ENCODE data around the gene SLC25A12. TPM values are rescaled to one million over a fixed set of nuclear protein-coding genes. Genes with fewer than 3 reads are reported as not detected.

SLC25A12 gene
- total RNA-seq, 2 experiments from 2014 or later, result 25.1 to 27.5 TPM

- Mint-ChIP-seq H3K27ac (no peak overlapping the region), H3K4me1 (peaks cover 26% of the 10 kb centered on the region), H3K4me3 (no peak overlapping the region), H3K9me3 (peaks cover 3% of the 10 kb centered on the region), H3K36me3 (peaks cover 27% of the 10 kb centered on the region), H3K27me3 (no peaks in the 10 kb centered on the region)
- ATAC-seq (ENCODE audit: low read depth) (no peak), DNase-seq (no peak)
- POLR2A ChIA-PET, result no interaction called here
Observed at GRCh38 chr2:171878481-171878993, 15.5 kb downstream of the SLC25A12 start.

DNA sequence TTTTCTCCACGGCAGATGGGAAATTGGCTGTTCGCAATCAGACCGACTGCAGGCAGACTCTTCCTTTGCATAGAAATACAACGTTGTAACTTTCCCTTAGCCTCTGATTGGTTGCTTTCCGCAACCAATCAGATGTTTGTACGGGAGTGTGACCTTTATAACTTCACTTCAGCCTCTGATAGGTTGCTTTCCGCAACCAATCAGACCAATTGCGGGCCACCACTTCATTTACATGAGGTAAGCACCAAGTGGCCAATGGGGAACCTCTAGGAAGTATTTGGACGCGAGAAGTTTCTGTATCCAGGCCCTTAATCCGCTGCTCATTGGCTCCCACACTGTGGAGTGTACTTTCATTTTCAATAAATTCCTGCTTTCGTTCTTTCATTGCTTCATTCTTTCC lies 19.1 kb downstream of the SLC25A12 start:
- Mint-ChIP-seq H3K4me3 (no peak overlapping the region), H3K4me1 (peaks cover 18% of the 10 kb centered on the region), H3K36me3 (peaks cover 38% of the 10 kb centered on the region), H3K9me3 (peaks cover 3% of the 10 kb centered on the region), H3K27ac (no peak overlapping the region), H3K27me3 (no peaks in the 10 kb centered on the region)
- ATAC-seq (ENCODE audit: low read depth) (no peak), DNase-seq (no peak)
- POLR2A ChIA-PET, result no interaction called here

- H3K27ac Mint-ChIP-seq, result no peak overlapping the region
- peaks cover 38% of the 10 kb centered on the region for H3K36me3 Mint-ChIP-seq
- H3K4me1 Mint-ChIP-seq, result peaks cover 18% of the 10 kb centered on the region
- DNase-seq (no peak), ATAC-seq (ENCODE audit: low read depth) (no peak)
- no peaks in the 10 kb centered on the region for H3K27me3 Mint-ChIP-seq
- no peak overlapping the region for H3K4me3 Mint-ChIP-seq
- POLR2A ChIA-PET, result no interaction called here
- H3K9me3 Mint-ChIP-seq, result peaks cover 3% of the 10 kb centered on the region
Observed at GRCh38 chr2:171874517-171874916, 19.5 kb downstream of the SLC25A12 start.

DNA sequence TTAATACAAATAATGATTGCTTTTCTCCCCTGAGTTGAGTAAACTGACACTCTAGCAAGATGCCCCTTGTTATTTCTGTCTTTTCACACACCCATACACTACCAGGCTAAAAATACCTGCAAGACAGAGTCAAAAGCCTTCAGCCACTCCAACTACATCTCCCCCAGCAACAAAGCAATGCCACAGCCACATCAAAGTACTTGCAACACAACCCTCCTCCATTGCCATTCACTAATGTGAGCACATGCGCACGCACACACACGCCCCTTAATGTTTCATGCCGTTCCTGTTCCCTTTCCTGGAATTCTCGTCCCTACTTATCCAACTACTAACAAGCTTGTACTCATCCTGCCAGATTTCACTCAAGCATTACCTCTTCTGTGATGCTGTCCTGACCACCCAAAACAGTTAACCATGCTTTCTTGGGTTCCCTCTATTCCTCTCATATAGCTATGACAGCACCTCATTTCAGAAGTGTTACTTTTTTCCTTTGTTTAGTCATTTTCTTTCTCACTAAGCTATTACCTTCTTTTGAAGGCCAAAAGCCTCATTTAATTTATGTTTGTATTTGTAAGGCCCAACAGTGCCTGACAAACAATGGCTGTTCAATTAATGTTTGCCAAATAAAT lies 29.6 kb downstream of the SLC25A12 start:
- Mint-ChIP-seq H3K4me1 (peaks cover 11% of the 10 kb centered on the region), H3K27me3 (no peaks in the 10 kb centered on the region), H3K9me3 (no peaks in the 10 kb centered on the region), H3K36me3 (peaks cover 22% of the 10 kb centered on the region), H3K4me3 (peak overlapping the region; percentile 14), H3K27ac (peak overlapping the region; percentile 28)
- DNase-seq (no peak), ATAC-seq (ENCODE audit: low read depth) (peak; percentile 63)
- POLR2A ChIA-PET, result interaction anchor here (0.6 kb wide), 1 partner anchor 257 kb away, joined by 3 read pairs; no protein-coding TSS in a partner anchor

GRCh38 chr2:171862501-171862900 lies 31.5 kb downstream of the SLC25A12 start:
- peaks cover 9% of the 10 kb centered on the region for H3K4me1 Mint-ChIP-seq
- ATAC-seq (ENCODE audit: low read depth) (no peak), DNase-seq (no peak)
- H3K4me3 Mint-ChIP-seq, result no peak overlapping the region
- no peaks in the 10 kb centered on the region for H3K27me3 Mint-ChIP-seq
- POLR2A ChIA-PET, result no interaction called here
- no peak overlapping the region for H3K27ac Mint-ChIP-seq
- peaks cover 12% of the 10 kb centered on the region for H3K36me3 Mint-ChIP-seq
- no peaks in the 10 kb centered on the region for H3K9me3 Mint-ChIP-seq

- Mint-ChIP-seq H3K4me1 (peaks cover 3% of the 10 kb centered on the region), H3K27me3 (no peaks in the 10 kb centered on the region), H3K4me3 (no peak overlapping the region), H3K9me3 (no peaks in the 10 kb centered on the region), H3K27ac (no peak overlapping the region), H3K36me3 (peaks cover 23% of the 10 kb centered on the region)
- no peak for ATAC-seq (ENCODE audit: low read depth)
- POLR2A ChIA-PET, result no interaction called here
- no peak for DNase-seq
Observed at GRCh38 chr2:171858397-171858958, 35.6 kb downstream of the SLC25A12 start.

GRCh38 chr2:171855401-171855800 lies 38.6 kb downstream of the SLC25A12 start:
- peaks cover 28% of the 10 kb centered on the region for H3K36me3 Mint-ChIP-seq
- DNase-seq, result no peak
- H3K4me3 Mint-ChIP-seq, result no peak overlapping the region
- H3K27ac Mint-ChIP-seq, result no peak overlapping the region
- POLR2A ChIA-PET, result no interaction called here
- H3K27me3 Mint-ChIP-seq, result no peaks in the 10 kb centered on the region
- no peak for ATAC-seq (ENCODE audit: low read depth)
- H3K4me1 Mint-ChIP-seq, result peaks cover 3% of the 10 kb centered on the region
- H3K9me3 Mint-ChIP-seq, result no peaks in the 10 kb centered on the region

- Mint-ChIP-seq H3K4me1 (peaks cover 3% of the 10 kb centered on the region), H3K4me3 (no peak overlapping the region), H3K27ac (no peak overlapping the region), H3K36me3 (peaks cover 30% of the 10 kb centered on the region), H3K27me3 (no peaks in the 10 kb centered on the region), H3K9me3 (no peaks in the 10 kb centered on the region)
- DNase-seq (no peak), ATAC-seq (ENCODE audit: low read depth) (no peak)
- POLR2A ChIA-PET, result interaction anchor here (0.5 kb wide), 1 partner anchor 149 kb away, joined by 3 read pairs; no protein-coding TSS in a partner anchor
Observed at GRCh38 chr2:171852366-171852888, 41.6 kb downstream of the SLC25A12 start.

DNA sequence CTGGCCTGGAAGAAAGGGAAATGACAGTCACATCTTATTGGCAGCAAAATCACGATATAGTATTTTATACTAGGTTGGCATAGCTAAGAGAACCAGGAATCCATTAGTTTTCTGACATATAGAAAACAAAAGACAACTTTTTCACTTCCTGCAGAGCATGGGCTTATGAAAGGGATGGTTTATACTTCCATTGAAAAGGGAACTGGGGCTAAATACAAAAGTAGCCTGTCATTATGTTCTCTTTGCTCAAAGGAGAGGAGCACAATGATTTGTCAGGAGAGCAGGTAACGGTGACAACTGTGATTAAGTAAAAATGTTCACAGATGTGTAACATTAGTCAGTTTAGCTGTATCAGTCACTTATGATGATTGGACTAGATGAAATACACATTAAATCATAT lies 46.4 kb downstream of the SLC25A12 start:
- no peak overlapping the region for H3K27ac Mint-ChIP-seq
- peaks cover 20% of the 10 kb centered on the region for H3K36me3 Mint-ChIP-seq
- H3K4me1 Mint-ChIP-seq, result no peaks in the 10 kb centered on the region
- no peaks in the 10 kb centered on the region for H3K9me3 Mint-ChIP-seq
- ATAC-seq (ENCODE audit: low read depth) (no peak), DNase-seq (no peak)
- POLR2A ChIA-PET, result no interaction called here
- no peak overlapping the region for H3K4me3 Mint-ChIP-seq
- H3K27me3 Mint-ChIP-seq, result no peaks in the 10 kb centered on the region

- Mint-ChIP-seq H3K4me1 (no peaks in the 10 kb centered on the region), H3K4me3 (no peak overlapping the region), H3K9me3 (no peaks in the 10 kb centered on the region), H3K27me3 (no peaks in the 10 kb centered on the region), H3K27ac (no peak overlapping the region), H3K36me3 (peaks cover 17% of the 10 kb centered on the region)
- ATAC-seq (ENCODE audit: low read depth), result no peak
- POLR2A ChIA-PET, result no interaction called here
- no peak for DNase-seq
Observed at GRCh38 chr2:171846894-171847293, 47.1 kb downstream of the SLC25A12 start.

DNA sequence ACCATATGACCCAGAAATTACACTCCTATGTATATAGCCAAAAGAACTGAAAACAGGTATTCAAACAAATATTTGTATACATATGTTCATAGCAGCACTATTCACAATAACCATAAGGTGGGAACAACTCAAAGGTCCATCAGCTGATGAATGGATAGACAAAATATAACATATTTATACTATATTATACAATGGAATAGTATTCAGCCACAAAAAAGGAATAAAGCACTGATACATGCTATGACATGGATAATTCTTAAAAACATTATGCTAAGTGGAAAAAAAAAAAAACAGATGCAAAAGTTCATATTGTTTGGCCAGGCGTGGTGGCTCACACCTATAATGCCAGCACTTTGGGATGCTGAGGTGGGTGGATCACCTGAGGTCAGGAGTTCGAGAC lies 52.0 kb downstream of the SLC25A12 start:
- Mint-ChIP-seq H3K9me3 (no peaks in the 10 kb centered on the region), H3K27ac (no peak overlapping the region), H3K4me3 (no peak overlapping the region), H3K4me1 (no peaks in the 10 kb centered on the region), H3K27me3 (no peaks in the 10 kb centered on the region), H3K36me3 (peaks cover 35% of the 10 kb centered on the region)
- ATAC-seq (ENCODE audit: low read depth), result no peak
- POLR2A ChIA-PET, result no interaction called here
- no peak for DNase-seq

DNA sequence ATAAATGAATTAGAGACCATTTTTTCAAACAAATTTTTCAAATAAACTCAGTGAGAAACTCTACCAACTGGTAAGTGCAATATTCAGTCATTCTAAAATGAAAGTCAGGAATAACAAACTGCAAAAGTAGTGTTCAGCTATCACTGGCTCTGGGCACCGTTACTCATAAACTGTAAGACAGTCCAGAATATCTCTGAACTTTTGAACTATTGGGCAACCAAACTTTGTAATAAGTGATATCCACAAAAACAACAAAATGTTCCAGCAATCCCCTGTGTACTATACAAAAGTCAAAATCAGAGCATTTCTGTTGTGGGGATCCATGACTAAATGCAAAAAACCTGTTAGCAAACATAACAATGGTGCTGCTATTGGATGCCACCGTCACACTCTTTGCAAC lies 56.3 kb downstream of the SLC25A12 start:
- Mint-ChIP-seq H3K27ac (no peak overlapping the region), H3K4me1 (no peaks in the 10 kb centered on the region), H3K36me3 (peaks cover 60% of the 10 kb centered on the region), H3K9me3 (peaks cover 5% of the 10 kb centered on the region), H3K4me3 (no peak overlapping the region), H3K27me3 (no peaks in the 10 kb centered on the region)
- POLR2A ChIA-PET, result no interaction called here
- ATAC-seq (ENCODE audit: low read depth), result no peak
- DNase-seq, result no peak

DNA sequence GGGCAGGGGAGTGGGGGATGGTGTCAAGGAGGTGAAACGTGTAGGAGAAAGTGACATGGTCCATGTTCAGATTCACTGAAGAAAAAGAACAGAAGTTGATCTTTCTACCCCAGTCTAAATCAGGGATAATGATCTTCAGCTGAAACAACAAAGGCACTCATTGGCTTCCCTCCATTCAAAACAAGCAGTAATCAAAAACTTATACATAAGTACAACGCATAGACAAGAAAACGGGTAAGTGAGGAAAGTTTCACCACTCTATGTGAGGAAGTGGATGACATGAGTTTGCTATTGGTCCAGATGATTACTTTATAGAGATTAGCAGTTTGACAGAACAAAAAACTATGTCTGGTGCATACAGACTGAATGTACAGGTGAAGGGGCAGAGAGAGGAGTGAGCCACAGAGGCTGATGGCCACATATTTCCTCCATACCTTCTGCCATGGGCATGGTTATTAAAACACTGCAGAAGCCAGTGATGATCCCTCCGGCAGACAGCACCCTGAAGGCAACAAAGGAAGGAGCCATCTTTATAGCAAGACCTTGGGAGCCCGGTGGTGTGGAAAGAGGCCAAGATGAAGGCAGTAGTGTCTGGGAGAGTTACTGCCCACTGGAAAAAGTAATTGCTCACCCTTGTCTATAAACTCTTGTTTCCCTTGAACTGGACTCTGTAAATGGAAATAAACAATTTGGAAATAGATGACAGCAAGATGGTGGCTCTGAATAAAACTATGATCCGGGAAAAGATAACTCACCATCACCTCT lies 57.7 kb downstream of the SLC25A12 start:
- H3K4me3 Mint-ChIP-seq, result no peak overlapping the region
- H3K9me3 Mint-ChIP-seq, result peaks cover 11% of the 10 kb centered on the region
- DNase-seq, result no peak
- no peaks in the 10 kb centered on the region for H3K27me3 Mint-ChIP-seq
- H3K27ac Mint-ChIP-seq, result no peak overlapping the region
- no peaks in the 10 kb centered on the region for H3K4me1 Mint-ChIP-seq
- H3K36me3 Mint-ChIP-seq, result peaks cover 67% of the 10 kb centered on the region
- POLR2A ChIA-PET, result no interaction called here
- ATAC-seq (ENCODE audit: low read depth), result no peak

Data from activated naive CD8-positive, alpha-beta T cell treated with anti-CD3 and anti-CD28 coated beads, Interleukin-2, amount 10 ng/mL, durations not matched to agents 7 days and 5 days (primary cell).